ENCODE data around the gene MAPRE2.
"Not testable (repeated sequence)": the region's sequence is repeated elsewhere in the genome, so short reads cannot be mapped to it uniquely, and the experiment has no call there.

The MAPRE2 gene

DNA sequence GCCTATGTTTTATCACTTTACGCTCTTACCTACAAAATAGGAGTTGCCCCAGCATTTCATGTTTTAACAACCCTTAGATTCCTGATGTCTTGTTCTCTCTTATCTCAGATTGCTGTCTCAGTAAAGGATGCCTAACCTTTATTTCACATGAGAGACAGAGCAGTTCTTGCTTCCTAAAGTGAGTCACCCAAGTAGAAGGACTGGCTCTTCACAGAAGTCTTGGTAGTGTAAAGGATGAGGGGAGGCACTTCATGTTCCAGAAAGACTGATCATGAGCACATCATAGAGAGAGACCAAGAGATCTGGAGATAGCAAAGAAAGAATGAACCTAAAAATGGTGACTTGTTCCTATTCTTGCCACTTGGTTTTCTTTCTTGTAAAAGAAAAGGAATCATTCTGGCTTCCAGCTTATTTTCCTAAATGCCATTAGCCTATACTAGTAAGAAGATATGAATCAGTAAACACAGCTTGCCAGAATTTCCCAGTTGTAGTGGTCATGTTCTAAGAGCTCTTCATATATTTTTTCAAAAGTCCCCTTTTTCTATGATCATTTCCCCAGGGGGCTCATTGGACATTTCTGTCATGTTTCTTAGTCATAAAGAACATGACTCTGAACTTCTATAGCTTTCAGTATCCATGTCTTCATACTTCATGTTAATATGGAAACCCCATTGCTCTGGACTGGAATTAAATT, 54.9 kb downstream of the MAPRE2 start:
- DNase-seq: no peak

DNA sequence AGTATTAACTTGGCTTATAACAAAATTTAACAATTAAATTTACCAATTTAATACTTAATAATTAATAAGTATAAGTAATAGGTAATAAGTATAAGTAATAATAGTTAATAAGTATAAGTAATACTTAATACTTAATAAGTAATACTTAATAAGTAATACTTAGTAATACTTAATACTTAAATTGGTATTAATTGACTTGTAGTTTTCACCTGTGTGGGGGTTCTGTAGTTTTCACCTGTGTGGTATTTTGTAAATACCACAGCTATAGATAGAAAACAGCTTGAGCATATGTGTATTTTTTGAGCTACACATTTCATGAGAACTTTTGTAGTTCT, 55.4 kb downstream of the MAPRE2 start:
- DNase-seq: no peak

DNA sequence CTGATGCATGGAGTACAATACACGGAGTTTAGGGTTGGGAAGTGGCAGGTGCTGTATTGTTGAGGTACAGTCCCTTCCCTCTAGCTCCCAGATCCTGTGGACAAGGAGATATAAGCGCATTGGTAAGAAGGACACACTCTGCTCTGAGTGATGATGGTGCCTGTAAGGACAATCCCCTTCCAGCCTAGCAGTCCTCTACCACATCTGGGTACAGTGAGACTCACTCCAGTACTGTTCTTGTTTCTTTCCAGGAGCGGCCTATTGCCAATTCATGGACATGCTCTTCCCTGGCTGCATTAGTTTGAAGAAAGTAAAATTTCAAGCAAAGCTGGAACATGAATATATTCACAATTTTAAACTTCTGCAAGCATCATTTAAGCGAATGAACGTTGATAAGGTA, 56.0 kb downstream of the MAPRE2 start:
- DNase-seq: no peak

DNA sequence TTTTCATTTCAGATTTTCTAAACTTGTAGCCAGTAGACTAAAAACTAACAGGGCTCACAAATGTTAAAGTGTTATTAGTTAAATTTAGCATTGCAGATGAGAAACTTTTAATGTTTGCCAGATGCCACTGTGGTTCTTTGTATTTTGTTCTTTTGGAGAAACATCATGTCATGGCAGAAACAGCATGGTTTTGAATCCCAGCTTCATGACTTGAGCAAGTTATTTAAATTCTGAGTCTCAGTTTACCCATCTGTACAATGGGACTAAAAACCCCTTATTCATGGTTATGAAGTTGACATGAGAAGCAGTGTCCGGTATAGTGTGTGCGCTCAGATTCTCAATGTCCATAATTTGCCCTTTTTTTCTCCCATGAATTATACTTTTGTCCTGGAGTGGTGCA, 56.5 kb downstream of the MAPRE2 start:
- no peak for DNase-seq

DNA sequence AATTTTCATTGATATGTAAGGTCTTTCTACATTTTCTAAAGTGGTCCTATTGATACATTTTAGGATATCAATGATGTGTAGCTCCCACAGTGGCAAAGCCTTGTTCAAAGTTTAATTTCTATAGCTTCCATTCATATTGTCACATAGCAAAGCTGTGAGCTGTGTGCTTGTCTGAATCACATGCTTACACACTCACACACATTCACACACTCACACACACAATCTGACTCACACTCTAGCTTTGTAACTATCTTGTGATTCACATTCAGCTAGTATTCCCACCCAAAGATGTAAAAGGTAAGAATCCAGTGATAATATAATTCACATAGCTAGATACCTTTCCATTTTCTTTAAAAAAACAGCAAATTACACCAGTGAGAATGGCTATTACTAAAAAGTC, 58.7 kb downstream of the MAPRE2 start:
- DNase-seq: no peak

DNA sequence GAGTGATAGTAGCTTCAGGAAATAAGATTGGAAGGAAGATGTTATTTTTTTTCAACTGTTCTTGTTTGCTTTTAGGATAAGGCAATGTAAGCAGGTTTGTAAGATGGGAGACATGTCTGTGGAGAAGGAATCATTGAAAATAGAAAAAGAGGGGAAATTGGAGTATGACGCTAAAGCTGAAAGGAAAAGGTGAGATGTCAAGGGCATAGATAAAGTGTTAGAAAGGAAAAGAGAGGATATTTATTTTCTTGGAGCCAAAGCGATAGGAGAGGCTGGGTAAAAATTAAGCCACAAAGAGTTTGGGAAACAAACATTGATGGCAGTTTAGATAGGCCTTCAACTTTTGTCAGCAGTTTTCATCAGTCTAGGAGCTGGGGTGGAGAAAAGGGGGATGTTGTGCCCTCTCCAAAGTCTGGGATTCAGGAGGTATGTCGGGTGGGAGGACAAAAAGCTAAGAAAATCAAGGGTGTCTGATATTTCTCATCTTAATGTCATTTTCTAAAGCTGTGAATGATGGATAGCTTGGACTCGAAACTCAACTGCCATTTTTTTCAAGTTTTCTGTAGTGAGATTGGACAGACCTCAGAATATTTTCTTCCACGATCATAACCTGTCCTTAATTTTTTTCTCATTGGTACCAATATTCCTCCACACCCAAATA, 63.3 kb downstream of the MAPRE2 start:
- DNase-seq: no peak

DNA sequence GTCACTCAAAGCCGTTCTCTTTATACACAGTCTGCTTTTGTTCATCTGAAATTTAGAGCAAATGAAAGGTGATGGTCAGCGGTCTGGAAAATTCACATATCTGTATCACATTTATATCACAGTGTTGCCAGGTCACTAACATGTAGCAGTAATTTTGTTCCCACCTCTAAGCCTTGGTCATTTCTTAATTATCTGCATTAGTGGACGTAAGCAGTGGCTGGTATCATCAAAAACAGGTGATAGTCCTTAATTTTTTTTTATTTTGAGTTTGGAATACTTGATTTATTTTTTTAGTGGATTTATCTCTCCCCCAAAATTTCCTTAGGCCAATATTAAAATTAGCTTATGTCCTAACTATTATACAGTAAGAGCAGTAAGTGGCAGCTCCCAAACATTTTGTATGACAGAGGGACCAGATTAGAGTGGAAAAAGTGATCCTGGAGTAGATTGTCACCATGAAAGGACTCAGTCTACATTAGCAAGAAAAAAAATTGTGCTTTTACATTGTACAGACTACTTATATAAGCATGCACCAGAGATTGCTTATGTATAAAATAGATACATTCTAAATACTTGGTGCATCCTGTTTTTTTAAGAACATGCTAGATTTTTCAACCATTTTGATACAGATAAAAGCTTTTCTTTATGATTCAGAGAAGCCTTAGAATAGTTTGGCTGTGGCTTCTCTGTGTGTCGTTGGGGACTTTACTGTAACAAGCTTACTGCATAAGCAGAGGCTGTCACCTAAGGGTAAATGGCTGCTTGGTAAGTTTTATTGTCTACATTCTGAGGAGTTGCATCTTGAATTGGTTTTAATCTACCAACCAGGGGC, 65.0 kb downstream of the MAPRE2 start:
- DNase-seq: no peak

DNA sequence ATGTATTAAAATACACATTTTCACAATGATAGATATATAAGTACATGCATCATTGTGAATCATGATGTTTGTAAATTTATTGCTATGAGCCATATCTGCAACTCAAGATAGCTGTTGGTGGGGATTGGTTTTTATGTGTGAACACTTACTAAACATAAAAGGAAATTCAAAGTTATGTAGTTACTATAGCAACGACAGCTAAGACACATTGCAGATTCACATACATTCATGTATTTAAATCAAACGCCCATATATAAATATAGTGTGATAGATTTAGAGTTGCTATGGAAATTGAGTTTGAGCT, 65.6 kb downstream of the MAPRE2 start:
- DNase-seq: no peak

DNA sequence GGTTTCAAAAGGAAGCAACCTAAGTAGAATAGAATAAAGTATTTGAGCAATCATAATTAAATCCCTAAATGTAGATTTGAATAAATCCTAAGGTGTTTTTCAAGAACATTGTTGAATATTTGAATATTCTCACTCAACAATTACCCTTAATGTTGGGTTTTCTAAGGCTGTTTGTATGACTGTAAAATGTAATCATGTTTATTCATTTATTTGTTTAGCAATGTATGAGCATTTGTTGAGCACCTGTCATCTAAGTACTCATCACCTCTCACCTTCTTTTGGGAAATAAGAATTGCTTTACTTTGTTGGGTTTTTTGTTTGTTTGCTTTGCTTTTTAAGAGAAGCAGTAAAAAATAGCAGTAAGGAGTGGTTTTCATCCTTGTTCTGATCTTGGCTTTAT, 66.0 kb downstream of the MAPRE2 start:
- no peak for DNase-seq

DNA sequence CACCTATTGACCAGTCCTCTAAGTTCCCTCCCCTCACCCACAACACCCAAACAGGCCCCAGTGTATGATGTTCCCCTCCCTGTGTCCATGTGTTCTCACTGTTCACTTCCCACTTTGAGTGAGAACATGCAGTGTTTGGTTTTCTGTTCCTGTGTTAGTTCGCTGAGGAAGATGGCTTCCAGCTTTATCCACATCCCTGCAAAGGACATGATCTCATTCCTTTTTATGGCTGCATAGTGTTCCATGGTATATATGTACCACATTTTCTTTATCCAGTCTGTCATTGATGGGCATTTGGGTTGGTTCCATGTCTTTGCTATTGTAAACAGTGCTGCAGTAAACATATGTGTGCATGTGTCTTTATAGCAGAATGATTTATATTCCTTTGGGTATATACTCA, 66.9 kb downstream of the MAPRE2 start:
- DNase-seq: not testable (repeated sequence)

DNA sequence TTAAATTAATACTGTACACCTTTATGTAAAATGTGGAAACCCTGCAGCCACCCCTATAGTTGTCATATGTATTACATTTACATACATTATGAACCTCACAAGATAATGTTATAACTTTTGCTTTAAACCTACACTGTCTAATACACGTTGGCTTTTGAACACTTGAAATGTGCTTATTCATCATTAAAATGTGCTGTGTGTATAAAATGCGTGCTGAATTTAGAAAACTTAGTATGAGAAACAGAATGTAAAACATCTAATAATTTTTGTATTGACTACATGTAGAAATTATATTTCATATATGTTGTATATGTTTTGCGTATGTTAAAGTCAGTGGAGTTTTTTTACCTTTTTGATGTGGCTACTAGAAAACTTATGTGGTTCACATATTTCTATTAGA, 68.8 kb downstream of the MAPRE2 start:
- no peak for DNase-seq

DNA sequence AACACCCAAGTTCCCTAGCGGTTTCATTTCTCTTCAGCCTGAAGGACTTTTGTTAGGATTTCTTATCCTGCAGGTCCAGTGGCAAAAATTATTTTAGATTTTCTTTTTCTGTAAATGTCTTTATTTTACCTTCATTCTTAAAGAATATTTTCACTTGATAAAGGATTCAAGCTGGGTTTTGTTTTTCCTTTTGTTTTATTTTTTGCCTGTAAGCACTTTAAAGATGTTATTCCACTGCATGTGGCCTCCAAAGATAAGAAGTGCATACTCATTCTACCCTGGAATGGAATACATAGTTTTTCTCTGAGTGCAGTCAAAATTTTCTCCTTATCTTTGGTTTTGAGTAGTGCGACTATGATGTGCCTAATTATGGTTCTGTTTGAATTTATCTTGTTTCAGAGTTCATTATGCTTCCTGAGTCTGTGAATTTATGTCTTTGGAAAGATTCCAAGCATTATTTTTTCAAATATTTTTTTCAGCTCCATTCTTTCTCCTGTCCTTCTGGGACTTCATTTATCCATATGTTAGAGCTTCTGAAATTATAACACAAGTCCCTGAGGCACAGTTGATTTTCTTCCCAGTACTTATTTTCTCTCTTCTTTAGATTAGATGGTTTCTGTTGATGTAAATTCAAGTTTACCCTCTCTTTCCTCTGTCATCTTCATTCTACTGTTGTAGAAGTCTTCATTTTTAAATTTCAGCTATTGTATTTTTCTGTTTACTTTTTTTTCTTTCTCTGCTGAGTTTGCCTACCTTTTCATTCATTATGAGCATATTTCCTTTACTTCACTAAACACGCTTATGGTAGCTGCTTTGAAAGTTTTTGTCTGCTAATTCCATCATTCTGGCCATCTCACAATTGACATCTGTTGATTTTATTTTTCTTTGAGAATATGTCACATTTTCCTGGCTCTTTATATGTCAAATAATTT, 69.6 kb downstream of the MAPRE2 start:
- DNase-seq: no peak

DNA sequence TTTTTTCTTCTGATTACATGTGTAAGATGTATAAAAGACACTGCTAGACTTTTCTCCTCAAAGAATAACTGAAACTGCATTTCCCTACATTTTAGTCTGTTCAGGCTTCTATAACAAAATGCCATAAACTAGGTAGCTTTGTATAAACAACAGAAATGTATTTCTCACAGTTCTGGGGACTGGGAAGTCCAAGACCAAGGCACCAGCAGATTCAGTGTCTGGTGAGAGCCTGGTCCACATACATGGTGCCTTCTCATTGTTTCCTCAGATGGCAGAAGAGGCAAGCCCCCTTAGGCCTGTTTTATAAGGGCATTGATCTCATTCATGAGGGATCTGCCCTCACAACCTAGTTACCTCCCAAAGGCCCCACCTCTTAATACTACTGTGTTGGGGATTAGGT, 71.5 kb downstream of the MAPRE2 start:
- no peak for DNase-seq

DNA sequence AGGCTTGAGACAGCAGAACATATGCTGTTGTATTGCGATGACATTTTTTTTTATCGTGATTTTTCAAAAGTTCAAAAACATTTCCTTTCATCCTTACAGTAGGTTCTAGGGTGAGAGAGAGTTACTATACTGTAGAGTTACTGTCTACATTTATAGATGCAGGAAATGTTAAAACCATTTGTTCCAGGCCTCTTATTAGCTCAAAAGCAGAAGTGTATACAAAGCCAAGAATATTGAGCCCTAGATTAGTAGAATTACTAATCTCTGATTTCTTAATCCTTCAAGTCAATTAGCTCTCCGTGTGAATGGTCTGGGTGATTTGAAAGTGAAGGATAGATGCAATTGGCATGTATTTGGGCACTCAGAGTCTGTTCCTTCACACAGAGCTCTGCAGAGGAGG, 73.1 kb downstream of the MAPRE2 start:
- no peak for DNase-seq

DNA sequence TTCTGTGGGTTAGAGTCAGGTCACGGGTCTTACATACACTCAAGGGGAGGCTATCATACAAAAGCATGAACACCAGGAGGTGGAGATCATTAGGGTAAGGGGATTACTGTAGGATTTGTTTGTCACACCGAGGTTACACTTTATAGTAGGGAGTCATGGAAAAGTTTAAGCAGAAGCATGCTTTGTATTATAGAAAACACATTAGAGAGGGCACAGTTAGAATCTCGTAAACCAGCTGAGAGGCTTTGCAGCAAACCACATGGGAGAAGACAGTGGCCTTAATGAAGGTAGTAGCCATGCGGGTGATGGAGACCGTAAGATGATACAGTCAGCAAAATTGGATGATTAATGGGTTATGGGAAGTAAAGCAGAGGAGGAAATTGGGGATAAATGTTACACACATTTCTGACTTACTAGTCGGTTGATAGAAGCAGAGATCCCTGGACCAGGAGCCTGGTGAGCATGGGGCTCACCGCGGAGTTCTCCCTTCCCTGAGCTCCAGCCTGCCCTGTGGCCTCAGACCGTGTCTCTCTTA, 75.6 kb downstream of the MAPRE2 start:
- no peak for DNase-seq

DNA sequence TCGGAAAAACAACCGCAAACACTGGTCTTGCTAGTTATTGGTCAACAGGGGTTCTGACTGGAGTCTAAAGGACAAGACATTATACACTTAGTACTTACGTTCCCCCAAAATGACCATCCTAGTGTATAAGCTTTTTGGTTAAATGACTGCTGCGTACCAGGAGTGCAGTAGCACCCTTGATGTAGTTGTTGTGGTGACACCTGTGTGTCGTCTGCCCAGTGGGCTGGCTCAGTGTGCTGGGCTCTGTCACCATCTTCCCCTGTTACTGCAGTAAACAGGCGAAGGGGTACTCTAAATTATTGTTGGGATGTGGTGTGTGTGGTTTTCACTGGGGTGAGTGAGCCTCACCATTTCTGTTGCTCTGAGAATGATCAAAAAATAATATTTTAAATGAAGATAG, 76.2 kb downstream of the MAPRE2 start:
- DNase-seq: no peak

DNA sequence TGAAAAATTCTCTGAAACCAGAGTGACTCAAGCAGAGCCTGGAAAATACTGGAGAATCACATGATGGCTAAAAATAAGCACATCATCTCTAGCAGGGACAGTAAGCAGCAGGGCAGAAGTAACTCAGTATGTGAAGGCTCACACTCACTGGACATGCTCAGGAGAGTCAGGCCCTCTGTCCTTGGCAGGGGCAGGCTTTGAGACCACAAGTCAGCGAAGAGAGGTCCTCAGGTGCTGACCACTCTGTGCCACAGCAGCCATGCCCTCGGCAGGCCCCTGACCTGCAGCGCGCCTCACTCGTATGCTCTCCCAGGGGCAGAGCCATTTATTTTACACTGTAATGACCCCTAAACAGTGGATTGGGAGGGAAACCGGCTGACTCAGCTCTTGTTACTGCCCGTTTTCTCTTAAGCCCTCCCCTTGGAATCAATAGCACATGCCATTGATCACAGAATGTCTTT, 76.8 kb downstream of the MAPRE2 start:
- no peak for DNase-seq

DNA sequence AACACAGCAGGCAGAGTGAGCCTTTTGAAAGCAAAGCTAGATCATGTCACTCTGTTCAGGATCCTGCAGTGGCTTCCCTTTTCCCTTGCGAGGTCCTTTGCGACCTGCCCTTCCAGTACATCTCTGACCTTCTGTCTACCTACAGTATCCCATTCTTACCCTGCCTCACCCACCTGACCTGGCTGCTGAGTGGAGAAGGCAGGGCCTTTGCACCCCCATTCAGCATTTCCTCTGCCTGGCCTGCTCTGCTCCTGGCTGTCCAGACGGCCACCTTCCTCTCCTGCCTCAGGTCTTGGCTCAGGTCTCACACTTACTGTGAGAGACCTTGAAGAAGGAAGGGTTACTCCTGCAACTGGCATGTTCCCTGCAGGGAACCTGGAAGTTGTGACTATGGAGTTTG, 77.4 kb downstream of the MAPRE2 start:
- no peak for DNase-seq

DNA sequence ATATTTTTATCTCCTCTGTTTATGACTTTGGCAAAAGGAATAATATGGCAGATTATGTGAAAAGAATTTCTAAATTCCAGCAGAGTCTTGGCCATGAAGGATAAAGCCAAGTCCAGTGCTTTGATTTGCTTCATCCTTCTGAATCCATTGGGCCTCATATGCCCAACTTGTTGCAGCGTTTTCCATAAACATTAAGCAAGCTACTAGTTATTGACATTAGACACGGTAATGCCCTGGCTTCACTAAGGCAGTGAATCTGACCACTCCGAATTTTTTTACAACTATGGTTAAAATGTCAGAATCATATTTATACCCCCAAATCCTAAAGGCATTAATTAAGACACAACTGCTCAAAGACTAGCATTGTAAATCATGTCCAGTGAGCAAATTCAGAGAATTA, 79.8 kb downstream of the MAPRE2 start:
- DNase-seq: no peak

DNA sequence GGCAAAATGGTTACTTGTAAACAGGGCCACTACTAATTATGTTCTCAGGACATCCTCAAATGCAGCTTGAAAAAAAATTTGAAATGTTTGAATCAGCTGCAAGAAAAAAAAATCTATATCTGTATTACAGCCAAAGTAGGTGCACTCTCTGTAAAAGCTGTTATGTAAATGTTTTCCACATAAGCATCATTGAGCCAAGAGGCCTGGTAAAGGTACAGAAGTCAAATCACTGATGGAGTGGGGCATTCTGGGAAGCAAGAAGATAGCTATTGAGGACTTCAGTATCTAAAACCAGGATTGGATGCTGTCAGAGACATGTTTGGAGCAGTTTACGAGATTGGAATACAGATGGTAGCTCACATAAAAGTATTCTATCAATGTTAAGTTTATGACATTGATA, 80.3 kb downstream of the MAPRE2 start:
- DNase-seq: no peak

DNA sequence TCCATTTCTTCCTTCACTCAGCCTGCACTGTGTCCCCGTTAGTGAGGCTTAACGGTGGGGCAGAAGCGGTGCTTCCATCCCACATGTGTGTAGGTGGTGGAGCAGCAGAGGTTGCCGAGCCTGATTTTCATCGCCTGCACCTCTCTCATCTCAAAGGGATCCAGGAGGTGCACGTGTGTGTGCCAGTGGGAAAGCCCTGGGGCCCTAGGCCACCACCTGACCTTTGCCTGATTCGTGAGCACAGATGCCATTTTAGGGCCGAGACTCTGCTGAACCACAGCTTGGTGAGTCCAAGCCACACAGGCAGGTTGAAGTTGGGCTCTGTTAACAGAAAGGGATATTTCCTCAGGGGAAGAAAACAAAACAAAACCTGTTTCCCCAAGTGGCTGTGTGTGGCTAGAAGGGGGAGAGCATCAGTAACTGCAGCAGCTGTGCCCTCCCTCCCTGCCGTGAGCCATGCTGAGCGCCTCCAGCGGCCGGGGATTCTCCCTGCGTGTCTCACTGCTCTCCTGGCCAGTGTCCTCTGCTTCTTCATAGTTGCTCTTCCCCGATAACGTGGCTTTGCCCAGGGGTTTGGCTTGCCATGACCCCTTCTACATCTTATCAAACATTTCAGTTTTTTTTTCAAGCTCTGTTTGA, 81.5 kb downstream of the MAPRE2 start:
- no peak for DNase-seq

DNA sequence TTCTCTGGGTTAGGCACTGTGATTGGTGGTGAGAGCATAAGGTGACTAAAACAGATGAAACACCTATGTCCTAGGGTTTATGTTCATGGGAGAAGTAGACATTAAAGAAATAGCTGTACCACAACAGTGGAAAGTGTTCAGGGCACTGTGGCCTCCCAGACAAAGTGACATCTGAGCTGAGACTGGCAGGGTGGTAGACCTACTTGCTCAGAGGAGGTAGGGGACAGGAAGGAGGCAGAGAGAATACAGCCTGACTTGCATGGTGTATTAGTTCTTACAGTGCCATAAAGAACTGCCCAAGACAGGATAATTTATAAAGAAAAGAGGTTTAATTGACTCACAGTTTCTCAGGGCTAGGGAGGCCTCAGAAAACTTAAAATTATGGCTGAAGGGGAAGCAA, 82.6 kb downstream of the MAPRE2 start:
- DNase-seq: no peak

DNA sequence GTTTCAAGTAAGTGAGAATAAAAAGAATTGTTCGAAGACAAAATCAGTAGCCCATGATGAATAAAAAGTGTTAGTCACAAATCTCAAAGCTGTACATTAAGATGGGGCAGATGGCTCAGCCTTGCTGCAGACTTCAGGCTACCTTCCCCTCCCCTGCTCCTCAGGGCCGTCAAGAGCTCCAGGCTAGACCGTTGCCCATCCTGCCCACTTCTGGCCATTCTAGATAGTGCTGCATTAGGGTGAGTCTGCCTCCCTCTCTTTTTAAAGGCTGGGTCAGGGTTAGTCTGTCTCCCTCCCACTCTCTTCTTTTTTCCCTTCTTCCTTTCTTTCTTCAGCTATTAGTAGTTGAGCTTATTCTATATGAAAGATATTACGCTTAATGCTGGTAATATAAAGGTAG, 86.0 kb downstream of the MAPRE2 start:
- DNase-seq: no peak
